Measurements from ENCODE around the gene ATOH8.

Gene ATOH8

GRCh38 chr2:85736456-85737355 lies 17.1 kb upstream of the ATOH8 start:
- H3K36me3 Mint-ChIP-seq, result no peaks in the 10 kb centered on the region
- no peak for DNase-seq (ENCODE audit: low spot score in 2 of 2)
- no peak overlapping the region for H3K4me3 Mint-ChIP-seq
- ATAC-seq (ENCODE audit: low read depth), result no peak
- H3K27me3 Mint-ChIP-seq, result peaks cover 12% of the 10 kb centered on the region
- H3K9me3 Mint-ChIP-seq, result no peaks in the 10 kb centered on the region
- H3K4me1 Mint-ChIP-seq, result no peaks in the 10 kb centered on the region
- no peak overlapping the region for H3K27ac Mint-ChIP-seq

DNA sequence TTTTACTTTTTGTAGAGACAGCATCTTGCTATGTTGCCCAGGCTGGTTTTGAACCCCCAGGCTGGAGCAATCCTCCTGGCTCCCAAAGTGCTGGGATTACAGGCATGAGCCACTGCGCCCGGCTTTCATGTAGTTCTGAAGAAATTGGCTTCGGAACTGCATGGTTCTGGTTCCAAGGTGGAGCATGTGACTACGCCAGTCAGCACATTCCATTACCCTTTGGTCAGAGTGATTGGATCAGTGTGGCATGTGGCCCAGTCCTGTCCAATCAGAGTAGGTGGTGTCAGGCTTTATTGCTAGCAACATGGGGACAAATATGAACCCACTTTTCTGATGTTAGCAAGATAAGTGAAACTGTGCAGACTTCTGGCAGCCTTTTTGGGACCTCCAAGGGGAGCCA lies 16.3 kb upstream of the ATOH8 start:
- no peaks in the 10 kb centered on the region for H3K36me3 Mint-ChIP-seq

DNA sequence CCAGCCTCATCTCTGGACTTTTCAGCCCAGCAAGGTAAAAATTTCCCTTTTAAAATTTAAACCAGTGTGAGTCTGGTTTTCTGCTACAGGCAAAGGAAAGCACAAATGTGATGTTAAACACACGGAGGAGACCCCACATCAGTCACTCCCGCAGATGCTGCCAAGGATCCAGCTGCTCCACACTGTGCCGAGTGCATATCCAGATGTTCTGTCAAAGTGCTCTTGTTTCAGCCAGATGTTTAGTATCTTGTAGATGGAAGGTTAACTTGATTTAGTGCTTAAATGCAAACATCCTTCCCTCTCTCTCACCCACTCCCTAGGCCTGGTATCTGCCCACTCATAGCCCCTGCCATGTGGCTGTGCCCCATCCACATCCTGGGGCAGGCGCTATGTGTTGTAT lies 15.8 kb upstream of the ATOH8 start:
- Mint-ChIP-seq H3K27me3 (peaks cover 20% of the 10 kb centered on the region), H3K9me3 (no peaks in the 10 kb centered on the region), H3K4me1 (no peaks in the 10 kb centered on the region), H3K4me3 (no peak overlapping the region), H3K27ac (no peak overlapping the region), H3K36me3 (no peaks in the 10 kb centered on the region)
- no peak for ATAC-seq (ENCODE audit: low read depth)
- DNase-seq (ENCODE audit: low spot score in 2 of 2), result no peak

More for the DNA sequence above, 16.3 kb upstream of the ATOH8 start:
- peaks cover 15% of the 10 kb centered on the region for H3K27me3 Mint-ChIP-seq
- ATAC-seq (ENCODE audit: low read depth), result no peak
- DNase-seq (ENCODE audit: low spot score in 2 of 2), result no peak
- H3K4me3 Mint-ChIP-seq, result no peak overlapping the region
- H3K4me1 Mint-ChIP-seq, result no peaks in the 10 kb centered on the region
- H3K9me3 Mint-ChIP-seq, result no peaks in the 10 kb centered on the region
- no peak overlapping the region for H3K27ac Mint-ChIP-seq

DNA sequence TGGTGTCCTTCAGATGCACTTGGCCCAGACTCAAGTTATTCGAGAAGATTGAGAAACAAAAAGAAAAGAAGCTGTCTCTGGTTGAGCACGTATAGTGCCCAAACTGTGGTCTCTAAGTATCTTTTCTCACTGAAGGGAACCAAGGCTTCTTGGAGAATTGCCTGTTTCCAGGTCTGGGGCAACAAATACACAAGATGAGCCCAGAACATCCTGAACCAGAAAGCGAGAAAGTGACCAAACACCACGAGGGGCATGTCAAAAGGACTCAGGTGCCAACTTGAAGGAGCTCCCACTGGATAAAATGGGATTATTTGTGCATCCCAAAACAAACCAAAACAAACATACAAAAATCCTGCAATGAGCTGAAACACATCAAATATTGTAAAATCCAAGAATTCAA lies 13.6 kb upstream of the ATOH8 start:
- Mint-ChIP-seq H3K36me3 (no peaks in the 10 kb centered on the region), H3K4me3 (no peak overlapping the region), H3K9me3 (no peaks in the 10 kb centered on the region), H3K27me3 (peaks cover 23% of the 10 kb centered on the region), H3K4me1 (peaks cover 4% of the 10 kb centered on the region), H3K27ac (no peak overlapping the region)
- no peak for ATAC-seq (ENCODE audit: low read depth)
- no peak for DNase-seq (ENCODE audit: low spot score in 2 of 2)

DNA sequence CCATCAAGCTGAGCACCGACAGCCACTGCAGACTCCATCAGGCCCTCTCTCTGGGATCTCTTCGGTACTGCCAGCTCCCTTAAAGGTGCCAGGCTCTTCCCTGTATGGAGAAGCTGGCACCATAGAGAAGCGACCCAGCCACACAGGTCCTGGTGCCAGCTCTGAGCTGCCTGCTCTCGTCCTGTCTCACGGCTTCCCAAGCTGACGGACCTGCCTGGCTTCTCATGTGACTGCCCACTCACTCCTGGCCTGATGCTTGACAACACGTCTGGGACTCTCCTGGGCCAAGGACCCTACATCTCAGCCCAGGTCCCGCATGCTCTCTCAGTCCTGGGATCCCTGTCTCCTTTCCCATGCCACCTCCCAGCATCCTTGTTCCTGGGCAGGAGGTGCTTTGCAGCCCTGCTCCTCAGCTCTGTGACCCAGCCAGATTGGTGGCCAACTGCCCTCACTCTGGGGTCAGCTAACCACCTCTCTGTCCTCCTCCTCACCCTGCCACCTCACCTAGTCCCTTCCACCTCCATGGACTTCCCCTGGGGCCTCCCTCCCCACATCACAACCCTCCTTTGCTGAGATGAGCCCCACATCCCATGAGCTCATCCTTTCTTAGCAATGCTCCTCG lies 12.5 kb upstream of the ATOH8 start:
- ATAC-seq (ENCODE audit: low read depth) (no peak), DNase-seq (ENCODE audit: low spot score in 2 of 2) (no peak)
- Mint-ChIP-seq H3K4me1 (peaks cover 5% of the 10 kb centered on the region), H3K36me3 (no peaks in the 10 kb centered on the region), H3K4me3 (no peak overlapping the region), H3K27ac (no peak overlapping the region), H3K9me3 (no peaks in the 10 kb centered on the region), H3K27me3 (peaks cover 21% of the 10 kb centered on the region)

DNA sequence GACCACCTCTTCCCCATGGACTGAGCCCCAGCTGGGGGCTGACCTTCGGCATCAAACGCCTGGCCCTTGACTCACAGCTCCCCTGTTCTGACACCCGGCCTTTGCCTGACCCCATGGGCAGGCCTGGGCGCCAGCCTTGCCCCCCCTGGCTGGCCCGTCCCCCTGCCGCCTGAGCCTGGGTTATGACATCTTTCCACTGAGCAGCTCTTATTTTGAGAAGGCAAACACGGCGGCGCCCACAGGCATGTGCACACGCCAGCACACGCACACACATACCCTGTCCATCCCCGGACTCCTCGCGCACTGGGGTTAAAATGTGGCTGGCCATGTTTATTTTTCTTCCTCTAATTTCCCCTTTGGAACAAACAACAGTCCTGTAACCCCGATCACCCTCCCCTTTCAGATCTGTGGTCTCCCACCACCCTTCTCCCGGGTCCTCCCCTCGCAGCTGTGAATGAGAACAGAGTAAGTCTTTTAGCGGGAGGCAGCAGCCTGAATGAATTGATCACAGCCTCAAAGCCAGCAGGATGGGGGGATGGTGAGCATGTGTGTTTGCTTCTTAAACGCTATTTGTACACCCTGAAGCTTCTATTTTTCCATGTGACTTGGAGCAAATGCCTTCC lies 11.8 kb upstream of the ATOH8 start:
- no peak for ATAC-seq (ENCODE audit: low read depth)
- no peak overlapping the region for H3K4me3 Mint-ChIP-seq
- no peaks in the 10 kb centered on the region for H3K9me3 Mint-ChIP-seq
- peaks cover 21% of the 10 kb centered on the region for H3K27me3 Mint-ChIP-seq
- peaks cover 8% of the 10 kb centered on the region for H3K4me1 Mint-ChIP-seq
- no peak overlapping the region for H3K27ac Mint-ChIP-seq
- no peak for DNase-seq (ENCODE audit: low spot score in 2 of 2)
- H3K36me3 Mint-ChIP-seq, result no peaks in the 10 kb centered on the region

- Mint-ChIP-seq H3K27me3 (peaks cover 22% of the 10 kb centered on the region), H3K9me3 (peaks cover 3% of the 10 kb centered on the region), H3K4me3 (no peak overlapping the region), H3K27ac (no peak overlapping the region), H3K4me1 (peaks cover 16% of the 10 kb centered on the region), H3K36me3 (no peaks in the 10 kb centered on the region)
- DNase-seq (ENCODE audit: low spot score in 2 of 2), result no peak
- no peak for ATAC-seq (ENCODE audit: low read depth)
These were observed 10.3 kb upstream of the ATOH8 start for GRCh38 chr2:85743304-85743978.

DNA sequence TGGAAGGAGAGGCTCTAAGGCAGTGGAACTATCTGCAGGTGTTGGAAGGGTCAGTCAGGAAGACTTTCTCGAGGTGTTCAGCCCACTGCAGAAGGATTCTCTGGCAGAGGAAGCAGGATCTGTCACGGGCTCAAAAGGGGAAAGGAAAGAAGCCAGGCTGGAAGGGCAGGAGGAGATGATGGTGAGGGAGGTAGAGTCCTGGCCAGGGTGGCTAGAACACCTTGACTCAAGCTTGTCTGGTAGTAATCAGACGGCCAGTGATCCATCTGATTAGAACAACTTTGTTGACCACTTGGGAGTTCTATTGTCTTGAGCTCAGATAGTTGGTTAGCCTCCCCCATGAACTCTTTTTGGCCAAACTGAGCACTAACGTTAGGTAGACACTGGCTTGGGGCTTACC lies 9.7 kb upstream of the ATOH8 start:
- no peaks in the 10 kb centered on the region for H3K36me3 Mint-ChIP-seq
- H3K4me1 Mint-ChIP-seq, result peaks cover 18% of the 10 kb centered on the region
- DNase-seq (ENCODE audit: low spot score in 2 of 2) (no peak), ATAC-seq (ENCODE audit: low read depth) (no peak)
- H3K27me3 Mint-ChIP-seq, result peaks cover 21% of the 10 kb centered on the region
- H3K27ac Mint-ChIP-seq, result no peak overlapping the region
- H3K9me3 Mint-ChIP-seq, result peaks cover 3% of the 10 kb centered on the region
- no peak overlapping the region for H3K4me3 Mint-ChIP-seq

GRCh38 chr2:85744741-85745601 lies 8.8 kb upstream of the ATOH8 start:
- peak; percentile 37 for ATAC-seq (ENCODE audit: low read depth)
- no peaks in the 10 kb centered on the region for H3K36me3 Mint-ChIP-seq
- peaks cover 21% of the 10 kb centered on the region for H3K27me3 Mint-ChIP-seq
- no peak for DNase-seq (ENCODE audit: low spot score in 2 of 2)
- no peak overlapping the region for H3K4me3 Mint-ChIP-seq
- H3K9me3 Mint-ChIP-seq, result peaks cover 3% of the 10 kb centered on the region
- H3K4me1 Mint-ChIP-seq, result peaks cover 18% of the 10 kb centered on the region
- H3K27ac Mint-ChIP-seq, result no peak overlapping the region

GRCh38 chr2:85745619-85746018 lies 8.2 kb upstream of the ATOH8 start:
- Mint-ChIP-seq H3K4me3 (no peak overlapping the region), H3K27ac (no peak overlapping the region), H3K27me3 (peaks cover 21% of the 10 kb centered on the region), H3K4me1 (peaks cover 18% of the 10 kb centered on the region), H3K36me3 (no peaks in the 10 kb centered on the region), H3K9me3 (peaks cover 6% of the 10 kb centered on the region)
- DNase-seq (ENCODE audit: low spot score in 2 of 2), result no peak
- no peak for ATAC-seq (ENCODE audit: low read depth)

- H3K36me3 Mint-ChIP-seq, result no peaks in the 10 kb centered on the region
- ATAC-seq (ENCODE audit: low read depth) (no peak), DNase-seq (ENCODE audit: low spot score in 2 of 2) (no peak)
- H3K9me3 Mint-ChIP-seq, result peaks cover 6% of the 10 kb centered on the region
- peaks cover 19% of the 10 kb centered on the region for H3K27me3 Mint-ChIP-seq
- no peak overlapping the region for H3K4me3 Mint-ChIP-seq
- no peak overlapping the region for H3K27ac Mint-ChIP-seq
- peaks cover 19% of the 10 kb centered on the region for H3K4me1 Mint-ChIP-seq
These were observed 7.3 kb upstream of the ATOH8 start for GRCh38 chr2:85746321-85747004.

- H3K4me1 Mint-ChIP-seq, result peaks cover 22% of the 10 kb centered on the region
- DNase-seq (ENCODE audit: low spot score in 2 of 2) (no peak), ATAC-seq (ENCODE audit: low read depth) (no peak)
- no peaks in the 10 kb centered on the region for H3K36me3 Mint-ChIP-seq
- peaks cover 6% of the 10 kb centered on the region for H3K9me3 Mint-ChIP-seq
- no peak overlapping the region for H3K4me3 Mint-ChIP-seq
- H3K27me3 Mint-ChIP-seq, result peaks cover 17% of the 10 kb centered on the region
- H3K27ac Mint-ChIP-seq, result no peak overlapping the region
These were observed 6.3 kb upstream of the ATOH8 start for GRCh38 chr2:85747441-85747840.

All from memory B cell (primary cell).